ENCODE data around the gene CKAP2L.

Gene CKAP2L

GRCh38 chr2:112757265-112757664, 7.1 kb downstream of the CKAP2L start:
- FAIRE-seq = no peak

- no peak for FAIRE-seq
Measured at GRCh38 chr2:112756207-112756606, 8.2 kb downstream of the CKAP2L start.

- no peak for FAIRE-seq
Measured at GRCh38 chr2:112755444-112755843, 9.0 kb downstream of the CKAP2L start.

GRCh38 chr2:112754564-112754963, 9.8 kb downstream of the CKAP2L start:
- no peak for FAIRE-seq

GRCh38 chr2:112752667-112753066, 11.7 kb downstream of the CKAP2L start:
- no peak for FAIRE-seq

- FAIRE-seq = no peak
Measured at GRCh38 chr2:112751451-112752197, 12.8 kb downstream of the CKAP2L start.

GRCh38 chr2:112750560-112750843, 13.9 kb downstream of the CKAP2L start:
- peak; percentile 48 for FAIRE-seq

GRCh38 chr2:112749755-112750559, 14.5 kb downstream of the CKAP2L start:
- FAIRE-seq = peak; percentile 73

- no peak for FAIRE-seq
Measured at GRCh38 chr2:112740527-112740926, 23.9 kb downstream of the CKAP2L start.

- FAIRE-seq = no peak
Measured at GRCh38 chr2:112737542-112738232, 26.7 kb downstream of the CKAP2L start.

- FAIRE-seq = no peak
Measured at GRCh38 chr2:112733871-112734270, 30.5 kb downstream of the CKAP2L start.

GRCh38 chr2:112733456-112733855, 31.0 kb downstream of the CKAP2L start:
- FAIRE-seq = no peak

GRCh38 chr2:112731479-112731878, 32.9 kb downstream of the CKAP2L start:
- no peak for FAIRE-seq

GRCh38 chr2:112730791-112731190, 33.6 kb downstream of the CKAP2L start:
- FAIRE-seq = no peak

- no peak for FAIRE-seq
Measured at GRCh38 chr2:112730216-112730615, 34.2 kb downstream of the CKAP2L start.

- FAIRE-seq = no peak
Measured at GRCh38 chr2:112728378-112729175, 35.8 kb downstream of the CKAP2L start.

- FAIRE-seq = no peak
Measured at GRCh38 chr2:112728029-112728362, 36.4 kb downstream of the CKAP2L start.

GRCh38 chr2:112727276-112728028, 37.0 kb downstream of the CKAP2L start:
- no peak for FAIRE-seq

GRCh38 chr2:112726487-112727190, 37.8 kb downstream of the CKAP2L start:
- FAIRE-seq = peak; percentile 60

GRCh38 chr2:112725545-112726457, 38.6 kb downstream of the CKAP2L start:
- FAIRE-seq = no peak

Data from TTC549 (cell line).